GM20431 (cell line): ENCODE measurements around the gene HAND1.

Source experiments
- in situ Hi-C: fragments of 300-500 bp; cut with MseI, MboI; formaldehyde crosslinking; loops from one replicate; pipeline ENCODE4 v1.15.0; 2020; ENCODE audit warnings: low sequenced_read_pairs; ENCODE audit not compliant: unreplicated experiment

HAND1 gene

GRCh38 chr5:154480847-154481246, 2.8 kb upstream of the HAND1 start:
- in situ Hi-C loops, result no loop called here

- in situ Hi-C loops, result no loop called here
Measured at GRCh38 chr5:154479944-154480750, 2.1 kb upstream of the HAND1 start.

GRCh38 chr5:154479160-154479943, 1.3 kb upstream of the HAND1 start:
- in situ Hi-C loops, result no loop called here

GRCh38 chr5:154478752-154479159, 729 bp upstream of the HAND1 start:
- in situ Hi-C loops, result no loop called here

GRCh38 chr5:154477382-154478223, 424 bp downstream of the HAND1 start:
- in situ Hi-C loops, result no loop called here

GRCh38 chr5:154476354-154477205, 1.4 kb downstream of the HAND1 start:
- in situ Hi-C loops, result no loop called here

GRCh38 chr5:154475591-154476353, 2.3 kb downstream of the HAND1 start:
- in situ Hi-C loops, result no loop called here

GRCh38 chr5:154474396-154475334, 3.4 kb downstream of the HAND1 start:
- in situ Hi-C loops, result no loop called here

- in situ Hi-C loops, result no loop called here
Measured at GRCh38 chr5:154473581-154474283, 4.3 kb downstream of the HAND1 start.

GRCh38 chr5:154472871-154473580, 5.0 kb downstream of the HAND1 start:
- in situ Hi-C loops, result no loop called here

- in situ Hi-C loops, result no loop called here
Measured at GRCh38 chr5:154470947-154471870, 6.8 kb downstream of the HAND1 start.

- in situ Hi-C loops, result no loop called here
Measured at GRCh38 chr5:154470137-154470536, 7.9 kb downstream of the HAND1 start.

- in situ Hi-C loops, result loop anchor here (10.0 kb wide), 1 partner anchor 137 kb away; no protein-coding TSS in a partner anchor
Measured at GRCh38 chr5:154467655-154468354, 10.2 kb downstream of the HAND1 start.

- in situ Hi-C loops, result loop anchor here (10.0 kb wide), 1 partner anchor 138 kb away; no protein-coding TSS in a partner anchor
Measured at GRCh38 chr5:154466671-154467070, 11.4 kb downstream of the HAND1 start.

GRCh38 chr5:154466147-154466546, 11.9 kb downstream of the HAND1 start:
- in situ Hi-C loops, result loop anchor here (10.0 kb wide), 1 partner anchor 139 kb away; no protein-coding TSS in a partner anchor
